GM12865 (cell line): ENCODE results near the gene BSDC1.

Experiments
- DNase-seq: peaks from one replicate; pipeline ENCODE4 v3.0.0; 2010; ENCODE audit warnings: low read depth
- H3K4me3 ChIP-seq: 2 replicates; pipeline ENCODE4 v1.5.1; 2011; ENCODE audit warnings: mild to moderate bottlenecking, low read depth, low read length, control low read depth
- CTCF ChIP-seq: IDR thresholded peaks from 2 replicates; pipeline ENCODE4 v1.5.1; 2011; ENCODE audit warnings: low read length, control low read depth, low read depth, inconsistent platforms; ENCODE audit not compliant: insufficient read depth; ENCODE audit errors: missing control alignments

BSDC1 gene

GRCh38 chr1:32421775-32422174 lies 27.5 kb upstream of the BSDC1 start:
- no peak for TF ChIP-seq CTCF
- no peak for DNase-seq
- no peak overlapping the region for H3K4me3 ChIP-seq

GRCh38 chr1:32414186-32414886 lies 20.1 kb upstream of the BSDC1 start:
- H3K4me3 ChIP-seq, result no peak overlapping the region
- DNase-seq, result no peak
- no peak for TF ChIP-seq CTCF

GRCh38 chr1:32413507-32414185 lies 19.4 kb upstream of the BSDC1 start:
- no peak overlapping the region for H3K4me3 ChIP-seq
- peak; percentile 89 for DNase-seq
- TF ChIP-seq CTCF, result peak; percentile 80

- no peak for DNase-seq
- no peak overlapping the region for H3K4me3 ChIP-seq
Measured at GRCh38 chr1:32411261-32411660, 17.0 kb upstream of the BSDC1 start.

GRCh38 chr1:32406629-32407111 lies 12.4 kb upstream of the BSDC1 start:
- no peak for DNase-seq
- H3K4me3 ChIP-seq, result no peak overlapping the region
- no peak for TF ChIP-seq CTCF

More at GRCh38 chr1:32411261-32411660, 17.0 kb upstream of the BSDC1 start:
- TF ChIP-seq CTCF, result no peak

GRCh38 chr1:32405672-32406467 lies 11.6 kb upstream of the BSDC1 start:
- DNase-seq, result no peak
- H3K4me3 ChIP-seq, result no peak overlapping the region
- no peak for TF ChIP-seq CTCF
